K562 (cell line): ENCODE measurements around the gene TMEM178A. TPM values are rescaled to one million over a fixed set of nuclear protein-coding genes. Genes with fewer than 3 reads are reported as not detected.

Experiments
- ATAC-seq: fragments of 200-7000 bp; cut with Tn5 transposase; 3 replicates; pipeline ENCODE4 v1.9.1; 2020; ENCODE audit warnings: moderate library complexity
- BruUV-seq: library from RNA; stranded (reverse); fragments of 400-500 nt; replicated peaks from 2 replicates; lab custom pipeline; 2021; lab: Mats Ljungman, UMichigan
- CTCF ChIA-PET: fragments of 300-600 bp; formaldehyde crosslinking; extraction: SDS; loops from one replicate; lab custom pipeline; 2021; ENCODE audit warnings: low intra/inter-chr PET ratio; lab: Yijun Ruan, JAX
- POLR2A ChIA-PET: fragments of 300-600, 350-650 bp; sonication (Branson Sonifier 250); formaldehyde crosslinking; extraction: SDS; loops from one replicate; lab custom pipeline; 2021; ENCODE audit warnings: antibody characterized with exemption, inconsistent platforms; lab: Yijun Ruan, JAX
- DNase-seq, 4 experiments: peaks; one replicate each; pipeline versions ENCODE4 v3.0.0 to v3.0.0-alpha.2; 2011 to 2018; ENCODE audit warnings: low spot score in 3 of 4, mixed read lengths in 3 of 4; ENCODE audit errors: extremely low read depth in 1 of 4
- FAIRE-seq: peaks from 2 replicates; lab custom pipeline; 2011; peaks lifted over from hg19 to GRCh38; lab: Jason Lieb, UNC
- H2AFZ ChIP-seq: 2 replicates; pipeline ENCODE4 v1.6.0; 2011; ENCODE audit warnings: low read depth, low read length, control low read depth, inconsistent platforms
- H3K27ac ChIP-seq: fragments of 200-600 bp; 3 replicates; pipeline ENCODE4 v1.8.0; 2011; ENCODE audit warnings: low read depth, mild to moderate bottlenecking, control low read depth, inconsistent platforms, low read length, moderate library complexity, mixed read lengths; ENCODE audit errors: extremely low read depth
- H3K27me3 ChIP-seq, 2 experiments: fragments of 300-600 bp in 1 of 2; 2 replicates in 1 of 2; 3 replicates in 1 of 2; pipeline versions ENCODE4 v1.6.0 to v1.8.0; 2011; ENCODE audit warnings: inconsistent platforms in 2 of 2, low read length in 2 of 2, mild to moderate bottlenecking in 1 of 2, mixed read lengths in 1 of 2, moderate library complexity in 1 of 2; ENCODE audit not compliant: control insufficient read depth in 2 of 2, insufficient read depth in 2 of 2
- H3K36me3 ChIP-seq: fragments of 300-600 bp; 3 replicates; pipeline ENCODE4 v1.8.0; 2011; ENCODE audit warnings: mild to moderate bottlenecking, low read length, inconsistent platforms; ENCODE audit not compliant: control insufficient read depth, insufficient read depth
- H3K4me1 ChIP-seq, 2 experiments: fragments of 200-600 bp in 1 of 2; replicated peaks in 1 of 2; 2 replicates in 1 of 2; 3 replicates in 1 of 2; pipeline versions ENCODE4 v1.5.1 to v1.8.0; 2011; ENCODE audit warnings: inconsistent platforms in 2 of 2, low read length in 2 of 2, mild to moderate bottlenecking in 1 of 2, mixed read lengths in 1 of 2, moderate library complexity in 1 of 2; ENCODE audit not compliant: control insufficient read depth in 2 of 2, insufficient read depth in 2 of 2
- H3K4me2 ChIP-seq: 2 replicates; pipeline ENCODE4 v1.6.1; 2011; ENCODE audit warnings: low read length, control low read depth, inconsistent platforms, mixed read lengths; ENCODE audit not compliant: insufficient read depth
- H3K4me3 ChIP-seq: fragments of 200-600 bp; sonication (generic), shearing (Covaris generic); 2 replicates; pipeline ENCODE4 v1.5.1; 2016; ENCODE audit warnings: control low read depth, inconsistent platforms
- H3K79me2 ChIP-seq: fragments of 200-600 bp; 3 replicates; pipeline ENCODE4 v1.8.0; 2011; ENCODE audit warnings: low read length, inconsistent platforms; ENCODE audit not compliant: control insufficient read depth, insufficient read depth
- H3K9ac ChIP-seq, 2 experiments: 2 replicates each; pipeline versions ENCODE4 v1.6.0 to v1.6.1; 2011; ENCODE audit warnings: low read depth in 2 of 2, low read length in 2 of 2, control low read depth in 1 of 2, inconsistent platforms in 1 of 2, mild to moderate bottlenecking in 1 of 2, mixed read lengths in 1 of 2; ENCODE audit not compliant: insufficient read depth in 1 of 2
- H3K9me1 ChIP-seq: one replicate; pipeline ENCODE4 v1.6.0; 2011; ENCODE audit warnings: inconsistent platforms, mild to moderate bottlenecking, low read length, moderate library complexity; ENCODE audit not compliant: control insufficient read depth, insufficient read depth
- H3K9me3 ChIP-seq: replicated peaks from 2 replicates; pipeline ENCODE4 v1.5.1; 2011; ENCODE audit warnings: low read depth, low read length, inconsistent platforms; ENCODE audit not compliant: control insufficient read depth, insufficient read depth
- H4K20me1 ChIP-seq: replicated peaks from 2 replicates; pipeline ENCODE4 v1.6.1; 2011; ENCODE audit warnings: low read length, inconsistent platforms, mixed read lengths; ENCODE audit not compliant: control insufficient read depth, insufficient read depth
- KLF6 ChIP-seq: fragments of 250-450 bp; sonication (Bioruptor Pico); IDR thresholded peaks from 2 replicates; pipeline ENCODE4 v1.4.0; 2020; ENCODE audit warnings: mild to moderate bottlenecking, moderate library complexity, borderline replicate concordance
- MCM5 ChIP-seq: fragments of 450-650 bp; IDR thresholded peaks from 2 replicates; pipeline ENCODE4 v1.6.1; 2016; ENCODE audit warnings: low read depth
- RBM14 ChIP-seq: fragments of 200-400 bp; formaldehyde crosslinking; IDR thresholded peaks from 2 replicates; pipeline ENCODE4 v1.6.1; 2018; ENCODE audit warnings: low read depth, mild to moderate bottlenecking, low read length, moderate library complexity, borderline replicate concordance; ENCODE audit not compliant: insufficient read depth
- SAFB ChIP-seq: fragments of 200-400 bp; formaldehyde crosslinking; IDR thresholded peaks from 2 replicates; pipeline ENCODE4 v1.6.1; 2017; ENCODE audit warnings: low read depth, low read length, borderline replicate concordance
- SIRT6 ChIP-seq: IDR thresholded peaks from one replicate; pipeline ENCODE4 v1.6.1; 2012; ENCODE audit warnings: low read depth, mild to moderate bottlenecking, control low read depth, inconsistent platforms, low read length, moderate library complexity
- STAT5A ChIP-seq: IDR thresholded peaks from 2 replicates; pipeline ENCODE4 v1.6.1; 2012; ENCODE audit warnings: low read length, inconsistent platforms, borderline replicate concordance
- ZNF830 ChIP-seq: fragments of 250-450 bp; sonication (Bioruptor Pico); IDR thresholded peaks from 2 replicates; pipeline ENCODE4 v1.5.0; 2021; ENCODE audit warnings: mild to moderate bottlenecking
- WGBS: fragments of 100-300 bp; shearing (Covaris generic); methylation state at CpG from one replicate; pipeline ENCODE4 v1.1.6; 2016; ENCODE audit warnings: low coverage, mixed read lengths; ENCODE audit not compliant: insufficient coverage; ENCODE audit errors: missing lambda C conversion rate; 5-methylcytosine and 5-hydroxymethylcytosine counted together
- in situ Hi-C: fragments of 300-500 bp; cut with MboI; formaldehyde crosslinking; loops from 4 replicates; pipeline ENCODE4 v1.15.0; 2018; ENCODE audit warnings: inconsistent platforms, mixed read lengths
- intact Hi-C: fragments of 100-400 bp; cut with micrococcal nuclease; formaldehyde crosslinking; loops from 2 replicates; pipeline ENCODE4 v1.14.2; 2022
- polyA plus RNA-seq, 8 experiments: library from polyadenylated mRNA; depleted of rRNA in 4 of 8; stranded (reverse) in 5 of 8; unstranded in 3 of 8; fragments of >200 nt; fragmentation: Nextera tagmentation in 2 of 8; fragmentation: Illumina TruSeq in 1 of 8; extraction: Ambion mirVana in 2 of 8; extraction: Trizol in 1 of 8; gene quantifications; 2 replicates each; pipeline versions ENCODE4 v1.2.1 to v1.2.3, GENCODE V29; 2011 to 2014; ENCODE audit warnings: inconsistent platforms in 1 of 8, missing spikeins in 1 of 8
- total RNA-seq, 7 experiments: library from RNA; depleted of rRNA in 6 of 7; stranded (reverse); fragments of >200 nt in 6 of 7; fragmentation: Illumina TruSeq in 2 of 7; extraction: Trizol in 2 of 7; gene quantifications; 2 replicates each; pipeline versions ENCODE4 v1.2.1 to v1.2.3, GENCODE V29; 2011 to 2021; ENCODE audit warnings: low replicate concordance in 1 of 7

The TMEM178A gene
- total and polyA plus RNA-seq, 9 of the 15 experiments (the other 6 are each of a cell fraction or from before 2014, with no cell fraction given) = 0.04 to 0.17 TPM; not detected in 7

- Histone ChIP-seq H3K27me3 (peaks cover 3 to 13% of the 10 kb centered on the region in 2 experiments; a peak in 4 of 5 replicates), H3K9ac (no peak overlapping the region), H3K4me3 (no peak overlapping the region), H3K4me2 (no peak overlapping the region), H3K36me3 (no peaks in the 10 kb centered on the region), H3K79me2 (no peaks in the 10 kb centered on the region), H2AFZ (no peak overlapping the region), H3K4me1 (peaks cover 0 to 6% of the 10 kb centered on the region in 2 experiments; a peak in 1 of 5 replicates), H3K9me1 (no peaks in the 10 kb centered on the region), H3K9me3 (no peaks in the 10 kb centered on the region), H4K20me1 (no peaks in the 10 kb centered on the region), H3K27ac (no peak overlapping the region)
- intact Hi-C loops = no loop called here
- ChIA-PET CTCF (no interaction called here), POLR2A (interaction anchor here (1.4 kb wide), 1 partner anchor 135 kb away, joined by 3 read pairs; no protein-coding TSS in a partner anchor)
- FAIRE-seq = peak; percentile 26
- no peak for TF ChIP-seq SAFB
- TF ChIP-seq ZNF830 (CRISPR knock-in tag) = no peak
- TF ChIP-seq STAT5A = no peak
- TF ChIP-seq KLF6 (CRISPR knock-in tag) = no peak
- no peak for TF ChIP-seq MCM5
- TF ChIP-seq SIRT6 = no peak
- TF ChIP-seq RBM14 = no peak
- 3% methylated on average over 3 of the region's 3 CpGs for WGBS
- in situ Hi-C loops = no loop called here
- no peak for ATAC-seq
- no peak for DNase-seq
- no TSS peak for BruUV-seq
Measured at GRCh38 chr2:39631256-39631655, 34.5 kb upstream of the TMEM178A start.
